NAMALWA (cell line): ENCODE measurements around the gene GALNT10.

Source experiments
- DNase-seq: peaks from one replicate; pipeline ENCODE4 v3.0.0-alpha.2; 2015; ENCODE audit warnings: low spot score

The GALNT10 gene

GRCh38 chr5:154203798-154204578, 13.5 kb downstream of the GALNT10 start:
- no peak for DNase-seq

- DNase-seq, result no peak
These were observed 15.0 kb downstream of the GALNT10 start for GRCh38 chr5:154205441-154206117.

GRCh38 chr5:154206311-154206710, 15.8 kb downstream of the GALNT10 start:
- no peak for DNase-seq

GRCh38 chr5:154207204-154207603, 16.7 kb downstream of the GALNT10 start:
- no peak for DNase-seq

- DNase-seq, result no peak
These were observed 19.1 kb downstream of the GALNT10 start for GRCh38 chr5:154209591-154210081.

- DNase-seq, result no peak
These were observed 19.6 kb downstream of the GALNT10 start for GRCh38 chr5:154210163-154210562.

- DNase-seq, result no peak
These were observed 21.3 kb downstream of the GALNT10 start for GRCh38 chr5:154211641-154212390.

- no peak for DNase-seq
These were observed 23.1 kb downstream of the GALNT10 start for GRCh38 chr5:154213592-154213991.

GRCh38 chr5:154214371-154215106, 24.0 kb downstream of the GALNT10 start:
- DNase-seq, result no peak

GRCh38 chr5:154215571-154216325, 25.2 kb downstream of the GALNT10 start:
- no peak for DNase-seq

- DNase-seq, result no peak
These were observed 26.9 kb downstream of the GALNT10 start for GRCh38 chr5:154217462-154217861.

GRCh38 chr5:154218786-154219185, 28.3 kb downstream of the GALNT10 start:
- DNase-seq, result no peak

- no peak for DNase-seq
These were observed 30.1 kb downstream of the GALNT10 start for GRCh38 chr5:154220625-154221024.

GRCh38 chr5:154221371-154221896, 30.9 kb downstream of the GALNT10 start:
- DNase-seq, result no peak

GRCh38 chr5:154222414-154222813, 31.9 kb downstream of the GALNT10 start:
- DNase-seq, result no peak

GRCh38 chr5:154223320-154223719, 32.8 kb downstream of the GALNT10 start:
- no peak for DNase-seq

GRCh38 chr5:154227090-154227489, 36.6 kb downstream of the GALNT10 start:
- no peak for DNase-seq

GRCh38 chr5:154228696-154229095, 38.2 kb downstream of the GALNT10 start:
- DNase-seq, result no peak

- DNase-seq, result no peak
These were observed 40.0 kb downstream of the GALNT10 start for GRCh38 chr5:154230526-154230925.

GRCh38 chr5:154234551-154234950, 44.0 kb downstream of the GALNT10 start:
- DNase-seq, result no peak

- no peak for DNase-seq
These were observed 45.5 kb downstream of the GALNT10 start for GRCh38 chr5:154236011-154236410.
